ENCODE measurements around the gene CLDN14.

GRCh38 chr21:36461277-36461917, 18.5 kb downstream of the CLDN14 start:
- no peak for TF ChIP-seq CTCF (IDR thresholded peaks at IDR 0.05)
- no peak for TF ChIP-seq POLR2A (IDR thresholded peaks at IDR 0.05)
